Measurements from ENCODE around the gene HTRA1. TPM values are rescaled to one million over a fixed set of nuclear protein-coding genes. Genes with fewer than 3 reads are reported as not detected.

The HTRA1 gene
- total RNA-seq, 1 donor from 2014 or later = 41.6 TPM

GRCh38 chr10:122560279-122560804, 99.0 kb downstream of the HTRA1 start, which contains the start of gene DMBT1:
Gene DMBT1, plus strand, starts transcription at chr10:122560754. Its CDS starts 17 bp downstream, at chr10:122560771.
- intact Hi-C loops (cut with DNase I) = no loop called here
- ATAC-seq (no peak), DNase-seq (ENCODE audit: missing footprints) (no peak)

- DNase-seq (ENCODE audit: missing footprints) (no peak), ATAC-seq (no peak)
- intact Hi-C loops (cut with DNase I) = no loop called here
Observed at GRCh38 chr10:122561212-122561611, 99.9 kb downstream of the HTRA1 start.

GRCh38 chr10:122561792-122562191, 100.4 kb downstream of the HTRA1 start:
- intact Hi-C loops (cut with DNase I) = no loop called here
- no peak for DNase-seq (ENCODE audit: missing footprints)

More at GRCh38 chr10:122561792-122562191, 100.4 kb downstream of the HTRA1 start:
- ATAC-seq = no peak

Small RNA genes lying within 50 kb of the gene (microRNA-seq; reads per million reads assigned to microRNA genes)
- 1.1 reads per million for gene MIR3941

Other genes with a start within 250 kb of the HTRA1 start
- not detected for gene BTBD16, start 190.3 kb upstream of the HTRA1 start, total RNA-seq
- 68.0 TPM for gene PLEKHA1, start 86.8 kb upstream of the HTRA1 start, total RNA-seq
- gene ARMS2, start 6.9 kb upstream of the HTRA1 start, total RNA-seq = not detected
- gene DMBT1, start 99.2 kb downstream of the HTRA1 start, total RNA-seq = not detected
- gene C10orf120, start 238.3 kb downstream of the HTRA1 start, total RNA-seq = not detected

Data from Right ventricle myocardium inferior (tissue), 1 donor.